NK-92 (cell line): Measurements from ENCODE around the gene ATP6V0B.

Experiments
- DNase-seq: peaks from one replicate; lab custom pipeline; 2025; ENCODE audit not compliant: unreplicated experiment; lab: John Stamatoyannopoulos, UW

The ATP6V0B gene

GRCh38 chr1:43974443-43975248, at the start of gene ATP6V0B:
Gene ATP6V0B (plus strand): TSS chr1:43974960. CDS start chr1:43975041, 81 bp downstream.
- peak; percentile 48 for DNase-seq

GRCh38 chr1:43925846-43926245, 48.9 kb upstream of the ATP6V0B start:
- DNase-seq = no peak

- no peak for DNase-seq
Observed at GRCh38 chr1:43930168-43930948, 44.4 kb upstream of the ATP6V0B start.

GRCh38 chr1:43930949-43931275, 43.8 kb upstream of the ATP6V0B start:
- no peak for DNase-seq

- no peak for DNase-seq
Observed at GRCh38 chr1:43931711-43932660, 42.8 kb upstream of the ATP6V0B start.

- DNase-seq = no peak
Observed at GRCh38 chr1:43932786-43933385, 41.9 kb upstream of the ATP6V0B start.

GRCh38 chr1:43933386-43934100, 41.2 kb upstream of the ATP6V0B start, which contains the start of gene ARTN:
Gene ARTN (plus strand): TSS chr1:43933801. CDS start chr1:43935657, 1,856 bp downstream.
- no peak for DNase-seq

- DNase-seq = no peak
Observed at GRCh38 chr1:43934101-43934985, 40.4 kb upstream of the ATP6V0B start.

- DNase-seq = no peak
Observed at GRCh38 chr1:43934986-43935324, 39.8 kb upstream of the ATP6V0B start.

- DNase-seq = no peak
Observed at GRCh38 chr1:43935711-43936427, 38.9 kb upstream of the ATP6V0B start.

GRCh38 chr1:43936431-43937151, 38.2 kb upstream of the ATP6V0B start:
- no peak for DNase-seq

- DNase-seq = no peak
Observed at GRCh38 chr1:43937179-43937865, 37.4 kb upstream of the ATP6V0B start.

GRCh38 chr1:43938383-43938782, 36.4 kb upstream of the ATP6V0B start:
- DNase-seq = no peak

GRCh38 chr1:43938892-43939587, 35.7 kb upstream of the ATP6V0B start:
- no peak for DNase-seq

- DNase-seq = no peak
Observed at GRCh38 chr1:43942411-43942810, 32.3 kb upstream of the ATP6V0B start.

- no peak for DNase-seq
Observed at GRCh38 chr1:43944860-43945259, 29.9 kb upstream of the ATP6V0B start.
